ENCODE data around the gene TUBB3.

DNA sequence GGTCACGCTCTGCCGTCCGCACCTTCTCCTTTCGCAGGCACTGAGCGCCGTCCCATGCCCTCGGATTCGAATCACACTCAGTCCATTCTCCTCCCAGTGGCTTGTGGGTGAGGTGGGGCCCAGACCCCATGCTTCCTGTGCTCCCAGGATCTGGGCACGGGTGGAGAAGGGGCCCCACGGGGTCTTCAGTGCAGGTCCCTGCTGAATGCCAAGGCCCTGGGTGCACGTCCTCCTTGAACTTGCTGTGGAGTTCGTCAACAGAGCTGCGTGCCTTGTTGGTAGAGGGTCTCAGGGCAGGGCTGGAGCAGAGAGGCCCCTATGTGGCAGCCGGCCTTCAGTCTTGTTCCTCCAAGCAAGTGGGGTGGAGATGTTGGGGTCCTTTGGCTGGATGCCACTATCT lies 11.8 kb upstream of the TUBB3 start:
- TF ChIP-seq, protein P1, sequence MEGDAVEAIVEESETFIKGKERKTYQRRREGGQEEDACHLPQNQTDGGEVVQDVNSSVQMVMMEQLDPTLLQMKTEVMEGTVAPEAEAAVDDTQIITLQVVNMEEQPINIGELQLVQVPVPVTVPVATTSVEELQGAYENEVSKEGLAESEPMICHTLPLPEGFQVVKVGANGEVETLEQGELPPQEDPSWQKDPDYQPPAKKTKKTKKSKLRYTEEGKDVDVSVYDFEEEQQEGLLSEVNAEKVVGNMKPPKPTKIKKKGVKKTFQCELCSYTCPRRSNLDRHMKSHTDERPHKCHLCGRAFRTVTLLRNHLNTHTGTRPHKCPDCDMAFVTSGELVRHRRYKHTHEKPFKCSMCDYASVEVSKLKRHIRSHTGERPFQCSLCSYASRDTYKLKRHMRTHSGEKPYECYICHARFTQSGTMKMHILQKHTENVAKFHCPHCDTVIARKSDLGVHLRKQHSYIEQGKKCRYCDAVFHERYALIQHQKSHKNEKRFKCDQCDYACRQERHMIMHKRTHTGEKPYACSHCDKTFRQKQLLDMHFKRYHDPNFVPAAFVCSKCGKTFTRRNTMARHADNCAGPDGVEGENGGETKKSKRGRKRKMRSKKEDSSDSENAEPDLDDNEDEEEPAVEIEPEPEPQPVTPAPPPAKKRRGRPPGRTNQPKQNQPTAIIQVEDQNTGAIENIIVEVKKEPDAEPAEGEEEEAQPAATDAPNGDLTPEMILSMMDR (IDR thresholded peaks at IDR 0.05), result no peak
- TF ChIP-seq POLR2A (IDR thresholded peaks at IDR 0.05), result no peak

Data from stomach (tissue), 4 donors.